HEK293 (cell line): Measurements from ENCODE around the gene PTPRK.

Experiments
- CTCF ChIA-PET: fragments of 350-600 bp; formaldehyde crosslinking; extraction: SDS; loops from one replicate; lab custom pipeline; 2021; ENCODE audit warnings: antibody characterized with exemption; lab: Yijun Ruan, JAX
- POLR2A ChIA-PET: fragments of 300-600 bp; formaldehyde crosslinking; extraction: SDS; loops from one replicate; lab custom pipeline; 2020; ENCODE audit warnings: antibody characterized with exemption, inconsistent platforms; lab: Yijun Ruan, JAX
- H3K27ac ChIP-seq: fragments of 200-500 bp; sonication (Bioruptor generic); 2 replicates; pipeline ENCODE4 v1.5.1; 2014; ENCODE audit warnings: low read depth, low read length, control low read depth, inconsistent platforms; ENCODE audit errors: extremely low read depth
- H3K36me3 ChIP-seq, 2 experiments: fragments of 200-500 bp in 1 of 2; sonication (Bioruptor generic) in 1 of 2; 1 replicate in 1 of 2; 2 replicates in 1 of 2; pipeline ENCODE4 v1.5.1; 2014 to 2017; ENCODE audit warnings: inconsistent platforms in 2 of 2, low read length in 2 of 2; ENCODE audit not compliant: control insufficient read depth in 2 of 2, insufficient read depth in 1 of 2
- H3K4me1 ChIP-seq: fragments of 200-500 bp; sonication (Bioruptor generic); 2 replicates; pipeline ENCODE4 v1.5.1; 2014; ENCODE audit warnings: mild to moderate bottlenecking, low read length, inconsistent platforms; ENCODE audit not compliant: control insufficient read depth, insufficient read depth
- H3K4me3 ChIP-seq: 2 replicates; pipeline ENCODE4 v1.5.1; 2011; ENCODE audit warnings: low read depth, mild to moderate bottlenecking, control low read depth, low read length, moderate library complexity
- H3K9me3 ChIP-seq: fragments of 200-500 bp; sonication (Bioruptor generic); 2 replicates; pipeline ENCODE4 v1.5.1; 2014; ENCODE audit warnings: low read depth, low read length, inconsistent platforms; ENCODE audit not compliant: control insufficient read depth, insufficient read depth
- BCL11A ChIP-seq: fragments of 450-650 bp; formaldehyde crosslinking; IDR thresholded peaks from 2 replicates; pipeline ENCODE4 v1.5.1; 2016; ENCODE audit warnings: low read depth, missing biosample characterization, missing genetic modification characterization
- GFI1B ChIP-seq: fragments of 450-650 bp; formaldehyde crosslinking; IDR thresholded peaks from 2 replicates; pipeline ENCODE4 v1.5.1; 2016; ENCODE audit warnings: missing biosample characterization, missing genetic modification characterization
- HOXC10 ChIP-seq: sonication (generic); formaldehyde crosslinking; IDR thresholded peaks from 2 replicates; pipeline ENCODE4 v1.8.1; 2023; ENCODE audit warnings: mild to moderate bottlenecking, missing genetic modification reagents
- HOXD13 ChIP-seq: sonication (generic); formaldehyde crosslinking; IDR thresholded peaks from 2 replicates; pipeline ENCODE4 v1.8.0; 2022; ENCODE audit warnings: missing genetic modification reagents, borderline replicate concordance
- KLF10 ChIP-seq: fragments of 450-650 bp; IDR thresholded peaks from 2 replicates; pipeline ENCODE4 v1.5.1; 2018; ENCODE audit warnings: missing biosample characterization, mild to moderate bottlenecking, missing genetic modification characterization
- KLF7 ChIP-seq: fragments of 450-650 bp; formaldehyde crosslinking; IDR thresholded peaks from 2 replicates; pipeline ENCODE4 v1.5.1; 2016; ENCODE audit warnings: missing biosample characterization, missing genetic modification characterization, borderline replicate concordance
- OSR2 ChIP-seq: fragments of 450-650 bp; formaldehyde crosslinking; IDR thresholded peaks from 2 replicates; pipeline ENCODE4 v1.5.1; 2016; ENCODE audit warnings: missing biosample characterization, missing genetic modification characterization
- PRDM1 ChIP-seq: fragments of 450-650 bp; formaldehyde crosslinking; IDR thresholded peaks from 2 replicates; pipeline ENCODE4; 2016; ENCODE audit warnings: missing biosample characterization, missing genetic modification characterization
- WT1 ChIP-seq: fragments of 450-650 bp; formaldehyde crosslinking; IDR thresholded peaks from 2 replicates; pipeline ENCODE4 v1.5.1; 2016; ENCODE audit warnings: missing biosample characterization, missing genetic modification characterization
- ZBTB20 ChIP-seq: fragments of 450-650 bp; formaldehyde crosslinking; IDR thresholded peaks from 2 replicates; pipeline ENCODE4 v1.5.1; 2016; ENCODE audit warnings: missing biosample characterization, missing genetic modification characterization
- ZBTB8A ChIP-seq: fragments of 450-650 bp; formaldehyde crosslinking; IDR thresholded peaks from 2 replicates; pipeline ENCODE4 v1.5.1; 2016; ENCODE audit warnings: missing biosample characterization, missing genetic modification characterization
- ZIC2 ChIP-seq: fragments of 450-650 bp; formaldehyde crosslinking; IDR thresholded peaks from 2 replicates; pipeline ENCODE4 v1.5.1; 2016; ENCODE audit warnings: missing biosample characterization, missing genetic modification characterization
- ZNF112 ChIP-seq: fragments of 450-650 bp; formaldehyde crosslinking; IDR thresholded peaks from 2 replicates; pipeline ENCODE4 v1.5.0; 2017; ENCODE audit warnings: missing biosample characterization, missing genetic modification characterization
- ZNF16 ChIP-seq: fragments of 450-650 bp; formaldehyde crosslinking; IDR thresholded peaks from 2 replicates; pipeline ENCODE4 v1.5.1; 2016; ENCODE audit warnings: low read depth, missing biosample characterization, missing genetic modification characterization
- ZNF184 ChIP-seq: fragments of 450-650 bp; IDR thresholded peaks from 2 replicates; pipeline ENCODE4 v1.5.1; 2018; ENCODE audit warnings: missing biosample characterization, mild to moderate bottlenecking, missing genetic modification characterization
- ZNF239 ChIP-seq: fragments of 450-650 bp; formaldehyde crosslinking; IDR thresholded peaks from 2 replicates; pipeline ENCODE4 v1.5.1; 2016; ENCODE audit warnings: missing biosample characterization, missing genetic modification characterization
- ZNF423 ChIP-seq: fragments of 450-650 bp; formaldehyde crosslinking; IDR thresholded peaks from 2 replicates; pipeline ENCODE4 v1.5.1; 2016; ENCODE audit warnings: missing biosample characterization, missing genetic modification characterization
- ZNF48 ChIP-seq: fragments of 450-650 bp; formaldehyde crosslinking; IDR thresholded peaks from 2 replicates; pipeline ENCODE4 v1.5.1; 2016; ENCODE audit warnings: missing biosample characterization, missing genetic modification characterization
- ZNF510 ChIP-seq: fragments of 450-650 bp; formaldehyde crosslinking; IDR thresholded peaks from 2 replicates; pipeline ENCODE4 v1.5.1; 2018; ENCODE audit warnings: mild to moderate bottlenecking, missing genetic modification characterization, missing biosample characterization; ENCODE audit not compliant: insufficient replicate concordance
- ZNF514 ChIP-seq: fragments of 450-650 bp; formaldehyde crosslinking; IDR thresholded peaks from 2 replicates; pipeline ENCODE4 v1.5.1; 2016; ENCODE audit warnings: missing biosample characterization, missing genetic modification characterization
- ZNF596 ChIP-seq: fragments of 450-650 bp; IDR thresholded peaks from 2 replicates; pipeline ENCODE4 v1.5.0; 2018; ENCODE audit warnings: missing biosample characterization, mild to moderate bottlenecking, missing genetic modification characterization, moderate library complexity
- ZNF660 ChIP-seq: fragments of 450-650 bp; IDR thresholded peaks from 2 replicates; pipeline ENCODE4 v1.5.1; 2018; ENCODE audit warnings: missing biosample characterization, mild to moderate bottlenecking, missing genetic modification characterization
- ZNF76 ChIP-seq: fragments of 450-650 bp; formaldehyde crosslinking; IDR thresholded peaks from 2 replicates; pipeline ENCODE4; 2016; ENCODE audit warnings: low read depth, missing biosample characterization, missing genetic modification characterization, borderline replicate concordance
- ZNF843 ChIP-seq: fragments of 450-650 bp; formaldehyde crosslinking; IDR thresholded peaks from 2 replicates; pipeline ENCODE4 v1.5.1; 2016; ENCODE audit warnings: missing biosample characterization, missing genetic modification characterization
- TF ChIP-seq, protein P1 (sequence below): fragments of 450-650 bp; formaldehyde crosslinking; IDR thresholded peaks from 2 replicates; pipeline ENCODE4 v1.5.1; 2016; ENCODE audit warnings: missing biosample characterization, missing genetic modification characterization
- TF ChIP-seq, protein P2 (sequence below): fragments of 450-650 bp; formaldehyde crosslinking; IDR thresholded peaks from 2 replicates; pipeline ENCODE4 v1.5.1; 2016; ENCODE audit warnings: missing biosample characterization, missing genetic modification characterization
- TF ChIP-seq, protein P3 (sequence below): fragments of 450-650 bp; formaldehyde crosslinking; IDR thresholded peaks from 2 replicates; pipeline ENCODE4 v1.5.1; 2017; ENCODE audit warnings: missing biosample characterization, missing genetic modification characterization
- TF ChIP-seq, protein P4 (sequence below): fragments of 450-650 bp; formaldehyde crosslinking; IDR thresholded peaks from 2 replicates; pipeline ENCODE4 v1.5.1; 2016; ENCODE audit warnings: missing biosample characterization, missing genetic modification characterization

The PTPRK gene

DNA sequence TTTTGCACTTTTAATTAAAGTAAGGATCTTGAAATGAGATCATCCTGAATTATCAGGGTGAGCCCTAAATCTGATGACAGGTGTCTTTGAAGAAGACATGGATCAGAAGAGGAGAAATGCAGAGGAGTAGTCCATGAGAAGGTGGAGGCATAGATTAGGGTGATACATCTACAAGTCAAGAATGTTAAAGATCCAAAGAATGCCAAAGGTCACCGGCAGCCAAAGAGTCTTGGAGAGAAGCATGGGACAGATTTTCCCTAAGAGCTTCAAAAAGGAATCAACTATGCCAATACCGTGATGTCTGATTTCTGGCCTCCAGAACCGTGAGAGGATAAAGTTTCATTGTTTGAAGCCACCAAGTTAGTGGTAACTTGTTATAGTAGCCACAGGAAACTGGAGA lies 560.5 kb downstream of the PTPRK start:
- CTCF ChIA-PET = no interaction called here
- no peak overlapping the region for H3K27ac ChIP-seq
- no peak for TF ChIP-seq KLF10 (tag by site-specific recombination)
- TF ChIP-seq ZNF510 (tag by site-specific recombination) = no peak
- TF ChIP-seq ZBTB8A (tag by site-specific recombination) = no peak
- no peak for TF ChIP-seq PRDM1 (tag by site-specific recombination)
- TF ChIP-seq ZNF660 = no peak
- no peak for TF ChIP-seq ZNF843 (tag by site-specific recombination)
- no peak for TF ChIP-seq ZNF48 (tag by site-specific recombination)
- TF ChIP-seq, all 188 proteins: peak for 0
- Histone ChIP-seq H3K9me3 (no peaks in the 10 kb centered on the region), H3K36me3 (no peaks in the 10 kb centered on the region), H3K4me3 (no peak overlapping the region), H3K4me1 (no peaks in the 10 kb centered on the region)
- POLR2A ChIA-PET = no interaction called here

DNA sequence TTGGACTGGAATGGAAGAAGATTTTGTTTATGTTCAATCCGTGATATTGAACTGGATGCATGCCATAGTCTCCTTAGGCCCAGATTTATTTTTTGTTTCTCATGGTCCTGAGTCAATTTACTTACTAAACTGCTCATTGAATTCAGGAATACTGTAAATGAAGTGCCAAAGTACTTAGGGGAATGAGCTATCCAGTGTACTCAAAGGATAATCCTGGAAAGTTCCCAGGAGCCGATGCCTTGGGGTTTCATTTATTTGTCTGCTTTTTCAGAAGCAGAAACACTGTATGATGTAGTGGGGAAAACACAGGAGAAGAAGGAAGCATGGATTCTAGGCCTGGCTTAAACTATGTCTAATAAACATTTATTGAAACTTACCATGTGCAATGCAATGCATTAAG lies 563.4 kb downstream of the PTPRK start:
- CTCF ChIA-PET = interaction anchor here (1.3 kb wide), 1 partner anchor 12 kb away, joined by 3 read pairs; no protein-coding TSS in a partner anchor
- Histone ChIP-seq H3K4me3 (no peak overlapping the region), H3K9me3 (no peaks in the 10 kb centered on the region), H3K4me1 (no peaks in the 10 kb centered on the region), H3K27ac (no peak overlapping the region), H3K36me3 (no peaks in the 10 kb centered on the region)
- POLR2A ChIA-PET = no interaction called here
- TF ChIP-seq HOXD13 (CRISPR knock-in tag) (no peak), KLF7 (no peak), BCL11A (tag by site-specific recombination) (no peak), ZBTB20 (no peak), ZNF76 (tag by site-specific recombination) (no peak), ZNF514 (no peak)
- TF ChIP-seq, protein P1, sequence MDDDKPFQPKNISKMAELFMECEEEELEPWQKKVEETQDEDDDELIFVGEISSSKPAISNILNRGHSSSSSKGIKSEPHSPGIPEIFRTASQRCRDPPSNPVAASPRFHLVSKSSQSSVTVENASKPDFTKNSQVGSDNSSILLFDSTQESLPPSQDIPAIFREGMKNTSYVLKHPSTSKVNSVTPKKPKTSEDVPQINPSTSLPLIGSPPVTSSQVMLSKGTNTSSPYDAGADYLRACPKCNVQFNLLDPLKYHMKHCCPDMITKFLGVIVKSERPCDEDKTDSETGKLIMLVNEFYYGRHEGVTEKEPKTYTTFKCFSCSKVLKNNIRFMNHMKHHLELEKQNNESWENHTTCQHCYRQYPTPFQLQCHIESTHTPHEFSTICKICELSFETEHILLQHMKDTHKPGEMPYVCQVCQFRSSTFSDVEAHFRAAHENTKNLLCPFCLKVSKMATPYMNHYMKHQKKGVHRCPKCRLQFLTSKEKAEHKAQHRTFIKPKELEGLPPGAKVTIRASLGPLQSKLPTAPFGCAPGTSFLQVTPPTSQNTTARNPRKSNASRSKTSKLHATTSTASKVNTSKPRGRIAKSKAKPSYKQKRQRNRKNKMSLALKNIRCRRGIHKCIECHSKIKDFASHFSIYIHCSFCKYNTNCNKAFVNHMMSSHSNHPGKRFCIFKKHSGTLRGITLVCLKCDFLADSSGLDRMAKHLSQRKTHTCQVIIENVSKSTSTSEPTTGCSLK (tag by site-specific recombination) = no peak

DNA sequence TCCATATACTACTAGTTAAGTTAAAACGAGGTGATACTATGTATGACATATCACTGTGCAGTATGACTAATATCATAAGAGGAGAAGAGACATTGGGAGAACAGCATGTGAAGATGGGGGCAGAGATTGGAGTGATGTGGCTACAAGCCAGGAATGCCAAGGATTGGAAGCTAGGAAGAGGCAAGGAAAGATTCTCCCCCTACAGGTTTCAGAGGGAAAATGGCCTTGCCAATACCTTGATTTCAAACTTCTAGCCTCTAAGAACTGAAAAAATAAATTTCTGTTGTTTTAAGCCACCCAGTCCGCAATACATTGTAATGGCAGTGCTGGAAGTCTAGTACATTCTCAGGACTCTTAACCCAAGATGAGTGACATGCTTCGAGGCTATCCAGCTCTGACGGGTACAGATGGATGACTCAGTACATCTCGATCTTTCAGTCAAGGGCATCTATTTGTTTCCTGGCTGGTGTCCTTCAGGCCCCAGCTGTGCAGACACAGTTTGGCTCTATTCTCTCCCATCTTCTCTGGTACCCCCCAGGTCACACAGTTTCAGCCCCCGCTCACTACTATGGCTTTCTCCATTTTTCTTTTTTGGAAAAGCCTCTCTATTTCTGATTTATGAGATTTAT lies 564.0 kb downstream of the PTPRK start:
- POLR2A ChIA-PET = no interaction called here
- Histone ChIP-seq H3K9me3 (no peaks in the 10 kb centered on the region), H3K4me1 (no peaks in the 10 kb centered on the region), H3K27ac (no peak overlapping the region), H3K4me3 (no peak overlapping the region), H3K36me3 (no peaks in the 10 kb centered on the region)
- CTCF ChIA-PET = interaction anchor here (0.6 to 1.3 kb wide), 2 partner anchors 11 to 319 kb away, joined by 3 to 7 read pairs; no protein-coding TSS in a partner anchor
- TF ChIP-seq ZNF112 (tag by site-specific recombination) (no peak), WT1 (no peak), ZNF16 (no peak), ZNF596 (tag by site-specific recombination) (no peak), OSR2 (tag by site-specific recombination) (no peak), HOXC10 (CRISPR knock-in tag) (no peak), ZNF239 (tag by site-specific recombination) (no peak), ZNF184 (tag by site-specific recombination) (no peak), ZNF423 (tag by site-specific recombination) (no peak), GFI1B (tag by site-specific recombination) (no peak), KLF7 (no peak), ZIC2 (tag by site-specific recombination) (no peak)
- TF ChIP-seq, protein P2, sequence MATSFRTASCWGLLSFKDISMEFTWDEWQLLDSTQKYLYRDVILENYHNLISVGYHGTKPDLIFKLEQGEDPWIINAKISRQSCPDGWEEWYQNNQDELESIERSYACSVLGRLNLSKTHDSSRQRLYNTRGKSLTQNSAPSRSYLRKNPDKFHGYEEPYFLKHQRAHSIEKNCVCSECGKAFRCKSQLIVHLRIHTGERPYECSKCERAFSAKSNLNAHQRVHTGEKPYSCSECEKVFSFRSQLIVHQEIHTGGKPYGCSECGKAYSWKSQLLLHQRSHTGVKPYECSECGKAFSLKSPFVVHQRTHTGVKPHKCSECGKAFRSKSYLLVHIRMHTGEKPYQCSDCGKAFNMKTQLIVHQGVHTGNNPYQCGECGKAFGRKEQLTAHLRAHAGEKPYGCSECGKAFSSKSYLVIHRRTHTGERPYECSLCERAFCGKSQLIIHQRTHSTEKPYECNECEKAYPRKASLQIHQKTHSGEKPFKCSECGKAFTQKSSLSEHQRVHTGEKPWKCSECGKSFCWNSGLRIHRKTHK (tag by site-specific recombination) = no peak
- TF ChIP-seq, protein P3, sequence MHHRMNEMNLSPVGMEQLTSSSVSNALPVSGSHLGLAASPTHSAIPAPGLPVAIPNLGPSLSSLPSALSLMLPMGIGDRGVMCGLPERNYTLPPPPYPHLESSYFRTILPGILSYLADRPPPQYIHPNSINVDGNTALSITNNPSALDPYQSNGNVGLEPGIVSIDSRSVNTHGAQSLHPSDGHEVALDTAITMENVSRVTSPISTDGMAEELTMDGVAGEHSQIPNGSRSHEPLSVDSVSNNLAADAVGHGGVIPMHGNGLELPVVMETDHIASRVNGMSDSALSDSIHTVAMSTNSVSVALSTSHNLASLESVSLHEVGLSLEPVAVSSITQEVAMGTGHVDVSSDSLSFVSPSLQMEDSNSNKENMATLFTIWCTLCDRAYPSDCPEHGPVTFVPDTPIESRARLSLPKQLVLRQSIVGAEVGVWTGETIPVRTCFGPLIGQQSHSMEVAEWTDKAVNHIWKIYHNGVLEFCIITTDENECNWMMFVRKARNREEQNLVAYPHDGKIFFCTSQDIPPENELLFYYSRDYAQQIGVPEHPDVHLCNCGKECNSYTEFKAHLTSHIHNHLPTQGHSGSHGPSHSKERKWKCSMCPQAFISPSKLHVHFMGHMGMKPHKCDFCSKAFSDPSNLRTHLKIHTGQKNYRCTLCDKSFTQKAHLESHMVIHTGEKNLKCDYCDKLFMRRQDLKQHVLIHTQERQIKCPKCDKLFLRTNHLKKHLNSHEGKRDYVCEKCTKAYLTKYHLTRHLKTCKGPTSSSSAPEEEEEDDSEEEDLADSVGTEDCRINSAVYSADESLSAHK (tag by site-specific recombination) = no peak
- TF ChIP-seq, protein P4, sequence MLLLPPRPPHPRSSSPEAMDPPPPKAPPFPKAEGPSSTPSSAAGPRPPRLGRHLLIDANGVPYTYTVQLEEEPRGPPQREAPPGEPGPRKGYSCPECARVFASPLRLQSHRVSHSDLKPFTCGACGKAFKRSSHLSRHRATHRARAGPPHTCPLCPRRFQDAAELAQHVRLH (tag by site-specific recombination) = no peak
